Retina (tissue), 1 donor: Measurements from ENCODE around the gene USP25.

ENCODE experiments used
- DNase-seq: peaks from one replicate; pipeline ENCODE4 v3.0.0-alpha.2; 2016

Gene USP25, protein sequence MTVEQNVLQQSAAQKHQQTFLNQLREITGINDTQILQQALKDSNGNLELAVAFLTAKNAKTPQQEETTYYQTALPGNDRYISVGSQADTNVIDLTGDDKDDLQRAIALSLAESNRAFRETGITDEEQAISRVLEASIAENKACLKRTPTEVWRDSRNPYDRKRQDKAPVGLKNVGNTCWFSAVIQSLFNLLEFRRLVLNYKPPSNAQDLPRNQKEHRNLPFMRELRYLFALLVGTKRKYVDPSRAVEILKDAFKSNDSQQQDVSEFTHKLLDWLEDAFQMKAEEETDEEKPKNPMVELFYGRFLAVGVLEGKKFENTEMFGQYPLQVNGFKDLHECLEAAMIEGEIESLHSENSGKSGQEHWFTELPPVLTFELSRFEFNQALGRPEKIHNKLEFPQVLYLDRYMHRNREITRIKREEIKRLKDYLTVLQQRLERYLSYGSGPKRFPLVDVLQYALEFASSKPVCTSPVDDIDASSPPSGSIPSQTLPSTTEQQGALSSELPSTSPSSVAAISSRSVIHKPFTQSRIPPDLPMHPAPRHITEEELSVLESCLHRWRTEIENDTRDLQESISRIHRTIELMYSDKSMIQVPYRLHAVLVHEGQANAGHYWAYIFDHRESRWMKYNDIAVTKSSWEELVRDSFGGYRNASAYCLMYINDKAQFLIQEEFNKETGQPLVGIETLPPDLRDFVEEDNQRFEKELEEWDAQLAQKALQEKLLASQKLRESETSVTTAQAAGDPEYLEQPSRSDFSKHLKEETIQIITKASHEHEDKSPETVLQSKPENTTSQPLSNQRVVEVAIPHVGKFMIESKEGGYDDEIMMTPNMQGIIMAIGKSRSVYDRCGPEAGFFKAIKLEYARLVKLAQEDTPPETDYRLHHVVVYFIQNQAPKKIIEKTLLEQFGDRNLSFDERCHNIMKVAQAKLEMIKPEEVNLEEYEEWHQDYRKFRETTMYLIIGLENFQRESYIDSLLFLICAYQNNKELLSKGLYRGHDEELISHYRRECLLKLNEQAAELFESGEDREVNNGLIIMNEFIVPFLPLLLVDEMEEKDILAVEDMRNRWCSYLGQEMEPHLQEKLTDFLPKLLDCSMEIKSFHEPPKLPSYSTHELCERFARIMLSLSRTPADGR

DNA sequence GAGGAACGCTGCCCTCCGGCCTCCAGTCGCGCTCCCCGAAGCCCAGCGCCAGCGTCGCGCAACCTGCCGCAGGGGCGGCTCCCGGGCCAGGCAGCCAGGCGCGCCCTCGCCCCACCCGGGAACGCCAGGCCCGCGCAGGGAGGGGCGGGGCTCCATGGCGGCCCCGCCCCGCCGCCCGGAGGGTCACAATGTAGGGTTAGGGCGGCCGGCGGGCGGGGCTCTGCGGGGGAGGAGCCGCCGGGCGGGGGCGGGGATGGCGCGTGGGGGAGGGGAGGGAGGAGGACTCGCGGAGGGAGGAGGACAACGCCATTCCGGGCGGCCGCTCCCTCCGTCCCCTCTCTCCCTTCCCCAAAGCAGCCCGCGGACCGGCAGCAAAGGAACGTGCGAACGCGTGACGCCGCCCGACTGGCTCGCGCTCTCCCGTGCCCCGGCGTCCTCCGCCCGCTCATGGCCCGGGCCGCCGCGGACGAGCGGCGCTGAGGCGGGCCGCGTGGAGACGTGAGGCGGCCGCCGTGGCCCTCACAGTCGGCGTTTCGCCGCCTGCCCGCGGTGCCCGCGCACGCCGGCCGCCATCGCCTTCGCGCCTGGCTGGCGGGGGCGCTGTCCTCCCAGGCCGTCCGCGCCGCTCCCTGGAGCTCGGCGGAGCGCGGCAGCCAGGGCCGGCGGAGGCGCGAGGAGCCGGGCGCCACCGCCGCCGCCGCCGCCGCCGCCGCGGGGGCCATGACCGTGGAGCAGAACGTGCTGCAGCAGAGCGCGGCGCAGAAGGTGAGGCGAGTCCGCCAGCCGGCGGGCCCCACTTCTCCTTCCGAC is at the start of gene USP25:
USP25 (plus strand) TSS at position 309 of the 810 bp plus-strand sequence; CDS start at position 721, 412 bp downstream.
- peak; percentile 80 for DNase-seq

DNA sequence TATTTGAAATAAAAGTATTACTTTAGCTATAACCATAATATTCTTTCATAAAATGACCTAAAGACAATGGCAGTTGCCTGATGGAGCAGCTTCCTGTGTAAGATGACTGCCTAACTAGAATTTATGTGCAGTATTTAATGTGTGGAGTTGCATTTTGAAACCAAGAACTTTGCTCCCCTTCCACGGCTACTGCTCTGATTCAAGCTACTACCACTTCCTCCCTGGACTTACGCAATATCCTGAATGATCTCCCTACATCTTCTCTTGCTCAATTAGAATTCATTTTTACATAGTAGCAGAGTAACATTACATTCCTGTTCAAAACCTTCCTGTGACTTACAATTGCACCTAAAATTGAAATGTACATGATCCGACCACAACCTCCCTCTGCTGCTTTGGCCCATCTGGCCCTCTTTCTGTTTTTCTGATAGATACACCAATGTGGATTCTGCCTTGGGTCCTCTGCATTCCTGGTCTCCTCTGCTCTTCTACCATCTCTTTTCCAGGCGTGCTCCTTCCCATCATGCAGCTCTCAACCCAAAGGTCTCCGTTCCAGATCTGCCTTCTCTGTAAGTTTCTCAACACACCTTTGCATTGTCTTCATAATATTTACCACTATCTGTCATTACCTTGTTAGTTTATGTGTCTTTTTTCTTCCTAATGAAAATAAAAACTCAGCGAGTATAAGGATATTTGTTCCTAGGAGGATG is 47.4 kb upstream of the USP25 start:
- no peak for DNase-seq

DNA sequence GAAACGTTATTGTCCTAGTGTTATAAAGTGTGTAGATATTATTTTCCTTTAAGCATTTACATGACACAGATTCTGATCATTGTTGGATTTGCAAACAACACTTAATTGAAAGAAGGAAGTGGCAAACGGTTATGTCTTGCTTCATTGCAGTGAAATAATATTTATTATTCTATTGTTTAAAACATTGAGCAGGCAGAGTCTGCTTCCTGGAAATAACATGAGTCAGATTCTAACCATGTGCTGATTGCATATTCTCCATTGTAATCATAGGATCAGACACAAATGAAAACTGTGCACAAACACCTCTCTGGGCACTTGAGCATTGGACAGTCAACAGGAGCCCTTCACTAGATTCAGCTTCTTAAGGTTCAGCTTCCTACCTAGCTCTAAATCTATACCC is 46.8 kb upstream of the USP25 start:
- DNase-seq: no peak

DNA sequence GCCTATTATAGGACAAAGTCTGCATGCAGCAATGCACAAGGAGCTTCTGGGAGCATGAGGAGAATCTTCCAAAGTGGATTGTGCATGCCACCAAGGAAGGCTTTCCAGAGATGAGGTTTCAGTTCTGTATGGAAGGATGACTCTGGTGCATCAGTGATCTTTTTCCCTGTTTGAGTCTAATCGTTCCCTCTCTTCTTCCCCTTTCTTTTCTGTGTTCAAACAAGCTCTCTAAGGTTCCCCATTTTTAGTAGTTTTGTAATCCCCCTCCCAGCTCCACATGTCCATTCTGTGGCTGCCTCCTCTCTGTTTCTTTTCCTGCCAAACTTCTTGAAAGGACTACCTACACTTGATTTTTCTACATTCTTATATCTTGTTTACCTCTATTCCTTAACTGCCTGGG is 43.3 kb upstream of the USP25 start:
- no peak for DNase-seq

DNA sequence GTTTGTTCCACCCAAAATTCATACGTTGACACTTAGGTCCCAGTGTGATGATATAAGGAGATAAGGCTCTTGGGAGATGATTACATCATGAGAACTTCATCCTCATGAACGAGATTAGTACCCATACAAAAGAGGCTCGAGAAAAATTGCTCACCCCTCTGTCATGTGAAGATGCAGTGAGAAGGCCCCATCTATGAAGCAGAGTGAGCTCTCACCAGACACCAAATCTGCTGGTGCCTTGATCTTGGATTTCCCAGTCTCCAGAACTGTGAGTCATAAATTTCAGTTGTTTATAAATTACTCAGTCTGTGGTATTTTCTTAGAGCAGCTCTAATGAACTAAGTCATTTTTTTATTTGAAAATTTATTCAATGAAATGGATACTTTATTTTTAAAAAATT is 42.6 kb upstream of the USP25 start:
- DNase-seq: no peak

DNA sequence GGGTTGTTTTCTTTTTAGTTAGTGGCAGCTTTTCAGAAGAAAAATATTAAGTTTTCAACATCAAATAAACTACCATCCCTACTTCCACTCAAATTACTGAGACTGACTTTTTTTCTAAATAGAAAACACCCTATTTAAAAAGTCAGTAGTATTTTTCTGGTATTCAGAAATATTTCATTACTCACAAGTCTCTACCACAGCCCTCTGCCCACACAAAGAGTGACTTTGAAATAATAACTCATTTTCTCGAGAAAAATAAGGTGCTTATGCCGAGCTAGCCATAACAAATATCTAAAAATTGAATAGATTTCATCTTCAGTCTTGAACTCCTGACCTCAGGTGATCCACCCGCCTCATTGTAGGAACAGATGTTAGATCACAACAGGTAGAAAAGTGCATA is 41.8 kb upstream of the USP25 start:
- DNase-seq: no peak

DNA sequence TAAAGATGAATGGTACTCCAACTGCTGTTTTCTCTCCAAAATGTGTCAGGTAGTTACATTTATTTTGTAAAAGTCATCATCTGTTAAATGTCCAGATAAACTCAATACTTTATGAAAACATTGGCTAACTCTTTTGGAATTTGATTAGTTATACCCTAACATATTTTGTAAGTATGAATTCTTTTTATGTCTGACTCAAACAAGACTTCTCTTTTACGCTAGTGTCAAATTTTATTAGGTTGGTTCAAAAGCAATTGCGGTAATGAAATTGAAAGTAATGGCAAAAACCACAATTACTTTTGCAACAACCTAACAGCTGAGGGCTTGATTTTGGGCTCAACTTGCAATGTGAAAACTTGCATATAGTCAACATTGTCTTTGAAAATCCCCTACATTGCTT is 41.0 kb upstream of the USP25 start:
- DNase-seq: no peak

DNA sequence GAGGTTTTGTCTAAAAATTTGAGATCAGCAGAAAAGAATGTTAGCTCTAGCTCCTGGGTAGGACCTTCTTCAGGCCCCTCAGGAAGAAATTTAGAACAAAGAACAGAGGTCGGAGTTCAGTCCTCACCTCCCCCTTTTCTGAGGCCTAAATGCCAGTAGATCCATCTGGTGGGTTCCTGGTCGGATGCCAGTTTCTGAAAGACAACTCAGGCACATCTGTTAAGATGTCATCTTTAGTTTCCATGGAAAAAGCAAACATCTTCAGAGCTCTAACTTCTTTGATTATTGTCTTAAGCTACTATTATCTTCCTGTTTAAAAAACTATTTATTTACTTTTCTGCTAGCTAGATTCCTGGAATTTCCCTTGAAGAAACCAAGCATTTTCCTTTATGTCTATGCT is 37.1 kb upstream of the USP25 start:
- no peak for DNase-seq

DNA sequence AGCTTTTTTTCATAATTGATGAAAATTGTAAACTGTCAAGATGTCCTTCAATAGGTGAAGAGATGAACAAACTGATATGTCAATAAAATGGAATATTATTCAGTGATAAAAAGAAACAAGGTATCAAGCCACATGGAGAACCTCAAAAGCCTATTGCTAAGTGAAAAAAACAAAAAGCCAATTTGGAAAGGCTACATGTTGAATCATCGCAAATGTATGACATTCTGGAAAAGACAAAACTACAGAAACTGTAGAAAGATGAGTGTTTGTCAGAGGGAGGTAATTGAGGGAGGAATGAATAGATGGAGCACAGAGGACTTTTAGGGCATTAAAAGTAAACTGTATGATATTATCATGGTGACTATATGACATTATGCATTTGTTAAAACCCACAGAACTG is 34.5 kb upstream of the USP25 start:
- DNase-seq: no peak

DNA sequence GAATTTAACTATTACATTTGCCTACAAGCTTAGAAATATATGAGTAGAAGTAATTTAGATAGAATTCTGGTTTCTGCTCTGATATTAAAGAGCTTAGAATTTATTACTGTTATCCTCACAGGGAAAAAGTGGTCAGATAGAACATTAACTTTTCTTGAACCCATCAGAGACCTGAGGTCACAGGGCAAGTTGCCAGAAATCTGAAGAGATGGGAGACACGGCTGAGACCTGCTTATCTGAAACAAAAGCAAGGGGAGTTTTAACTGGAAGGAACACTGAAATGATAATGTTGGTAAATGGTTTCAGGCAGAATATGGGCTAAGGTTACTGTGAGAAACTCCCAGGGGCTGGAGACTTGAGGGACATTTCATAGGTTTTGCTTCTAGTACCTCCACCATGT is 28.0 kb upstream of the USP25 start:
- no peak for DNase-seq

DNA sequence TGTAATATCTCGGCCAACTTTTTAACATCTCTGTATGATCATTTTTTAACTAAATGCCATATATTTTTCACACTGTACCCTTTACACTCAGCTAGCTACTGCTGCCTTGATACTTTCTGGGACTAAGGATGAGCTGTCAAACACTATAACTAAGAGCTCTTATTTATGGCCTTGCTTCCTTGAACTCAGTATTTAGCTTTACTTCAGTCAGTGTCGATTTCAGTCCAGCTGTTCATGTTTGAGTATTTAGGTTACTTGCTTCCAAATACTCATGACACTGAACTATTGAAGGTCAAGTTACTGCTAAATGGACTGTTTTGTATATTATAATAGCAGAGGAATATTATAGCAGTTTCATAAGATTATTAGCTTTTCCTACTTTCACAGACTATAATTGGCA is 25.9 kb upstream of the USP25 start:
- DNase-seq: no peak

DNA sequence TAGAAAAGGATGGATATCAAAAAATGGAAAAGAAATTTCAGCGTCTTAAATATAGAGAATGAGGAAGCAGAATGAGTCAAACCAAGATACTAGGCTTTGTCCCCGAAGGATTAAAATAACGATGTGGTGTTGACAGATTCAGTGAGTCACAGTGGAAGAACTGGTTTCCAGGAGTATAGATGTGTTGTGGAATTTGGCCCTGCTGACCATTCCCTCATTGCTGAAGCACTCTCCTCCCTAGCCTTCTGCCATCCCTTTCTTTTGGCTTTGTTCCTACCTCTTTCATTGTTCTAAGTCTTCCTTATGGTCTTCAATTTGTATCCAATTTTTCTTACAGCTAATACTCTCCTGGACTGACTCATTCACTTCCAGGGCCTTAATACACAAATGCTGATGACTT is 23.1 kb upstream of the USP25 start:
- no peak for DNase-seq

DNA sequence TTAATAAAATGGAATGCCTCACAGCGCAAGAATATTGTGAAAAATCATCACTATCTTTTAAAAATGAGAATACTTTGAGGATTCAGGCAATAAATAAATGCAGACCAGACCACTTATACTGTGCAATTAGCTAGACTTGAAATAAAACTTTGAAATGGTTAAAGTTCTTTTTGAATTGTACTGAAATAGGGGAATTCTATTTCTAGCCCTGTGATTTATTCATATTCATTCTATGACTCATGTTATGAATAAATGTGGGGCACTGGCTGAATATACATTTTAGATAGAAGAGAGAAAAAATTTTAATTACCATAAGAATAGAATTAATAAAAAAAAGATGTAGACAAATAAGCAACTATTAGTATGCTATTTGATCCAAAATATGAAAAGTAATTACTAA is 16.4 kb upstream of the USP25 start:
- no peak for DNase-seq

DNA sequence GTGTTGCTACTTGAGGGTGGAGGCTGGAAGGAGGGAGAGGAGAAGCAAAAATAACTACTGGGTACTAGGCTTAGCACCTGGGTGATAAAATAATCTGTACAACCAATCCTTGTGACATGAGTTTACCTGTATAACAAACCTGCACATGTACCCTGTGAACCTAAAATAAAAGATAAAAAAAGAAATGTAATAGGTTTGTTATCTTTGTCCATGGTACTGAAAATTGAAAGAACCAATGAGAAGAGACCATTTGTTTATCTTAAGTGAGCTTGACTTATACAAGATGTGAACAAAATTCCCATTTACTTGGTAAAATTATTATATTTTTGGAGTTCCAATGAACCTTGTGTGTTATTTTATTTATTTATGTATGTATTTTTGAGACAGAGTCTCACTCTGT is 11.1 kb upstream of the USP25 start:
- DNase-seq: no peak

DNA sequence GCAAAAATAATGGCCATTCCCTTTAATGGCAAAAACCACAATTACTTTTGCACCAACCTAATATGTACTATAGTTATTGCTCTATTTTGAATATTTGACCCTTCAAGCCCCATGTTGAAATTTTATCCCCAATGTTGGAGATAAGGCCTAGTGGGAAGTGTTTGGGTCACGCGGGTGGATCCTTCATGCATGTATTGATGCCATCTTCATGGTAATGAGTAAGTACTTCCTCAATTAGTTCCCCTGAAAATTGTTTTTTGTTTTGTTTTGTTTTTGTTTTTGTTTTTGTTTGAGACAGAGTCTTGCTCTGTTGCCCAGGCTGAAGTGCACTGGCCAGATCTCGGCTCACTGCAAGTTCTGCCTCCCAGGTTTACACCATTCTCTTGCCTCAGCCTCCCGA is 9.8 kb upstream of the USP25 start:
- no peak for DNase-seq

DNA sequence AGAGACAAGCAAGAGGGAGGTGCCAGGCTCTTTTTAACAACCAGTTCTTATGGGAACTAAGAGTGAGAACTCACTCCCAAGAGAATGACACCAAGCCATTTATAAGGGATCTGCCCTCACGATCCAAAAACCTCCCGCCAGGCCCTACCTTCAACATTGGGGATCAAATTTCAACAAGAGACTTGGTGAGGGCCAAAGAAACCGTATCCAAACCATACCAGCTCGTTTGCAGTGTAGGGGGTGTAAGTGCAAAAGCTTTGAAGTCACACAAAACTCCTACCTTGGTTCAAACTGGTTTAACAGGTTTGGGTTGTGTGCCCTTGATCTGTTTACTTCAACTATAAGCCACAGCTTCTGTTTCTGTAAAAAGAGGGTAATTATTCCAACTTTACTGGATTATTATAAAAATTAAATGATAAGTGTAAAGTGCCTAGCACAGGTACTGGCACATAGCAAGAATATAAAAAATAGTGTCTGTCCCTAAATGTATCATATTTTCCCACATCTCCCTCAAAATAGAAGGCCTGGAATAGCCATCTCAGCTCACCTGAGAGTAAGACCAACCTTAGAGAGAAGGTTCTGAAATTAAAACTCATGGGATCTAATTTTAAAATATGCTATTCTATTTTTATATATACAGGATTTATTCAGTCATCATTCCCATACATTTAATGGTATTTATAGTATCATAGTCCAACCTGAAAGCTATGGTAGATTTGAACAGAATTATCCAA is 7.0 kb upstream of the USP25 start:
- no peak for DNase-seq

DNA sequence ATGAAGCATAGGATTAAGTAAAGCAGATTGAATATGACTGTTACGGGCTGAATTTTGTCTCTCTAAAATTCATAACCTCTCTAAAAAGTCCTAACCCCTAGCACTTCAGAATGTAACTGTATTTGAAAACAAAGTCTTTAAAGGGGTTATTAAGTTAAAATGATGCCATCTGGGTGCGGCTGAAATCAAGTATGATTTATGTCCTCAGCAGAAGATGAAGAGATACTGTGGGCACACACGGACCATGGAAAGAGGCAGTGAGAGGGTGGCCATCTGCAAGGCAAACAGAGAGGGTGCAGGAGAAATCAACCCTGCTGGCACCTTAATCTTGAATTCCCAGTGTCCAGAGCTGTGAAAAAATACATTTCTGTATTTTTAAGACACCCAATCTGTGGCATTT is 3.8 kb upstream of the USP25 start:
- no peak for DNase-seq

DNA sequence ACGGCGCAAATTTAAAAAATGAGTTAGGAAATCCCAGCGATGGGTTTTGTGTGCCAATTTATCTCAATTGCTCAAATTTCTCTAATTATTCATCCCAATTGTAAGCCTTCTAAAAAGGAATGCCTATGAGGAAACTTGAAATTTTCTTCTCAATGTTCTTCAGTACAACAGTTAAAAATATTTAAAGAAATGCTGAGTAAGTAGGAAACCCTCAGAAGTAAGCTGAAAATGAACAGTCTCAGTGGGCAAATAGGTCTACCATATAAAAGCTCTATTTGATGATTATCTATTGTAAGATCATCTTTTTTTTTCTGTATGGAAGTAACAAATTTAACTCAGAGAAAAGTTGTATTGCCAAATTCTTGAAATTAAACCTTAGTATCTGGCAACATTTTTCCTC is 1.7 kb upstream of the USP25 start:
- DNase-seq: no peak

DNA sequence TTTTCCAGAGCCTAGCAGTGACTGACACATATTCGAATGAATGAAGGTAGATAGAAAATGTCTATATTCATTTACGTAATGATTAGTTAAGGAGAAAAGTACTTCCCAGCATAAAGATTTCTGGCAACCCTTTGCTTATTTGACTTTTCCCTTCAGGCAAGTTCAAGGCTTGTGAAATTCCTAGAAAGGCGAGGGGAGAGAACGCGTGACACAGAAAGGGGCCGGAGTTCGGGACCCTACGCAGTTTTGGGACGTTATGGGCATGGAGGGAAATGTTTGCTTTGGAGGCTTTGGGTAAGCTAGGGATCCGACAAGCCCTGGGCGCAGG is 472 bp upstream of the USP25 start:
- DNase-seq: peak; percentile 79

DNA sequence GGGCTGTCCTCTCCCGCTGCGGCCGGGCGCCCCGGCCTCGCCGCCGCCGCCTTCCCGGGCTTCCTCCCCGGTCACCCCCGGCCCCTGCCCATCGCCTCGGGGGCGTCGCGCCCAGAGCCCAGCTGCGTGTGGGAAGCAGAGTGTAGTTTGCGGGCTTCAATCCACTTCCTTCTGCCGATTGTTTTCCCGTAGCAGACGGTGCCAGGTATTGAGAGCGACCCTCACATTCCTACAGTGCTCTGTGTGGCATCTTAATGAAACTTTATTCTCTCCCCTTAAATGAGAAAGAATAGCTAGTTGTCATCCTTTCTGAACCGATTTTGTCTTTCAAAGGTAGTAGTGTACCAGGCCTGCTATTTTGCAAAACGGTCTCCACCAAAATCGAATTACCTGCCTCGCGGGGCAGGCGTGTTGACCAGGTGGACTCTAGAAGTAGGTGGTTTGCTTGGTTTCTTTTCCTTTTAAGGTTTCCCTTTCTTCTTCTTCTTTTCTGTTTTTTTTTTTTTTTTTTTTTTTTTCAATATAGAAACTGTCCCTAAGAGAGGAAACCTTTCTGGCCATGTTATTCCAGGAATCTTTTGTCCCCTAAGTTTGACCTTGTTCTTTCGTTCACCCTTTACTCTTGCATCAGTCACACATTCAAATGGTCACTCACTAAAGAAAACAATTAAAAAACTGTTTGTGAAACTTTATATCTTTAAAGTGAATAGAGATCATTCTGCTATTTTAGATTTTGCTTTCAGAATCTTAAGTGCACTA is 881 bp downstream of the USP25 start:
- DNase-seq: peak; percentile 69

DNA sequence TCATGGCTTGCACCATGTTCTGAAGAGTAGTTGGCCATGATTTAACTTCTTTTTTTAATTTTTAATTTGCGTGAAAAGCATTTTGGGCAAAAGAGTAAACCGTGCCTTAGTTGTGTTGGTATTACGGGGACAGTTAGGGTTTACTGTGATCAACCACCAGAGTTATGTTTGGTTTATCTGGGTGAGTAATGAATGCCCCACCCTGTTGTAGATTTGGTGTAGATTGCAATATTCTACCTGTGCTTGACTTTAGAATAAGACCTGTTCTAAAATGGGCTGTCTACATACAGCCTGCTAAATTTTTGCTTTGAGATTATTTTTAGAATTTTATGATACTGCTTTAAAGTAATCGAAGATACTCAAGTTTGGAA is 1.4 kb downstream of the USP25 start:
- DNase-seq: no peak
